ENCODE measurements around the gene ANGPTL1.

ANGPTL1 gene

DNA sequence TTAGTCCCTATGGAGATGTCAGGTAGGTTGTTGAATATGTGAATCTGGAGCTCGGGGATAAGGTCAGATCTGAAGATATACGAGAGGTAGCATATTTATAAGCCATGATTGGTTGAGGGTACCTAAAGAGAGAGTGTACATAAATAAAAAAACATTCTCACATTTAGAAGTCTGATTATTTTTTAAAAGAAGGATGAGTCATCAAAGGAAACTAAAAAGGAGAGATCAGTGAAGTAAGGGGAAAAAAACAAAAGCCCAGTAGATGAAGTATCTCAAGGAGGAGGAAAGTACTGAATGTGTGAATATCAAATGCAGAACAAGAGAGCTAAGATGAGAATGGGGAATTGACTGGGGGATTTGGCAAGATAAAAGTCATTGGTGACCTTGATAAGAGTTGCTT is 15.7 kb upstream of the ANGPTL1 start:
- Histone ChIP-seq H3K4me3 (ENCODE audit: low read length) (no peak overlapping the region), H3K9ac (ENCODE audit: low read length) (no peak overlapping the region), H3K4me1 (ENCODE audit: control insufficient read depth, insufficient read depth, low read length) (no peaks in the 10 kb centered on the region), H3K36me3 (ENCODE audit: control insufficient read depth, insufficient read depth, low read length) (no peaks in the 10 kb centered on the region), H3K27me3 (ENCODE audit: control insufficient read depth, insufficient read depth, low read length) (no peaks in the 10 kb centered on the region), H3K27ac (ENCODE audit: low read depth, low read length) (no peak overlapping the region)

DNA sequence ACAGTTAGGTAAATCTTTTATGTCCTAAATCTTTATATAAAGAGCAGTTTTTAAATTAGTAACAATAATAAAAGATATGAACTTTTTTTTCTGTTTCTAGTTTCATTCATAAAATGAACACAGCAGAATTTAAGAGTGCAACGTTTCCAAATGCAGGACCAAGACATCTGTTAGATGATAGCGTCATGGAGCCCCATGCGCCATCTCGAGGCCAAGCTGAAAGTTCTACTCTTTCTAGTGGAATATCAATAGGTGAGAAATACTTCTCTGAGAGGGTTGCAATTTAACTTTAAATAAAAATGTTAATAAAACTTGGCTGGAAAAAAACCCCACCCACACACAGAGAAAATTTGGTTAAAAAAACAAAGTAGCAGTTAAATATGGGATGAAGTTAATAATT is 15.0 kb upstream of the ANGPTL1 start:
- H3K4me3 ChIP-seq (ENCODE audit: low read length), result no peak overlapping the region
- H3K9ac ChIP-seq (ENCODE audit: low read length), result no peak overlapping the region
- no peaks in the 10 kb centered on the region for H3K27me3 ChIP-seq (ENCODE audit: control insufficient read depth, insufficient read depth, low read length)
- H3K4me1 ChIP-seq (ENCODE audit: control insufficient read depth, insufficient read depth, low read length), result no peaks in the 10 kb centered on the region
- H3K36me3 ChIP-seq (ENCODE audit: control insufficient read depth, insufficient read depth, low read length), result no peaks in the 10 kb centered on the region
- no peak overlapping the region for H3K27ac ChIP-seq (ENCODE audit: low read depth, low read length)

DNA sequence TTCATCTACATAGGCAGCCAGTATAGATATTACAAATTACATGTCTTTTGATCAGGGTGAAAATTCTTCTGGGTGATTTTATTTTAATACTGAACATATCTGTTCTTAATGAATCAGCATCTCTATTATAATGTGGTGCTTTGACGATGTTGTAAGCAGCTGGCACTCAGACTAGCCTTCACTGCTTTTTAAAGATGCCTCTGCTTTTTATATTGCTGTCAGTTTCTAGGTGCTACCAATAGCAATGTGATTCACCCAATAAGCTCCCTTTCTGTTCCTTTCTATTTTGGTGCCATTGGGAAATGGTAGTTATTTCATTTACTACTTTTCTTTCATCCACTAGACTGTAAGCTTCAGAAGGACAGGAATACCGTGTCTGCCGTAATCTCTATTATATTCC is 11.1 kb upstream of the ANGPTL1 start:
- no peak overlapping the region for H3K4me3 ChIP-seq (ENCODE audit: low read length)
- no peaks in the 10 kb centered on the region for H3K4me1 ChIP-seq (ENCODE audit: control insufficient read depth, insufficient read depth, low read length)
- H3K9ac ChIP-seq (ENCODE audit: low read length), result no peak overlapping the region
- no peaks in the 10 kb centered on the region for H3K27me3 ChIP-seq (ENCODE audit: control insufficient read depth, insufficient read depth, low read length)
- no peak overlapping the region for H3K27ac ChIP-seq (ENCODE audit: low read depth, low read length)
- H3K36me3 ChIP-seq (ENCODE audit: control insufficient read depth, insufficient read depth, low read length), result no peaks in the 10 kb centered on the region

DNA sequence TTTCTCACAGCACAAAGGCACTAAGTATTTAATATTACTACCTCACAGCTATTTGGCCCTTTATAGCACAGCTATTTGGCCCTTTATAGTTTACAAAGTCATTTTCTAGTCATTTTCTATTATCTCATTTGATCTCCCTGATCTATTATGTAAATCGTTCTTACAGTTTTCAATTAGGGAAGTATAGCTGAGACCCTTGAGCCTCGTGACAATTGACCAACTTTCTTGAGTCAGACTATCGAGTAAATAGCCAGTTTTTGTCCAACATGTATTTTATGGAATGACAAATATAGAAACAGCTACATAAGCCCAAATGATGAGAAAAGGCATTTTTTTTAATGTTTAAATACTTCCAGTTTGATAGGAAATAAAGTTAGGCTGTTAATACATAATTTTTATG is 7.0 kb upstream of the ANGPTL1 start:
- no peak overlapping the region for H3K9ac ChIP-seq (ENCODE audit: low read length)
- no peaks in the 10 kb centered on the region for H3K4me1 ChIP-seq (ENCODE audit: control insufficient read depth, insufficient read depth, low read length)
- no peaks in the 10 kb centered on the region for H3K36me3 ChIP-seq (ENCODE audit: control insufficient read depth, insufficient read depth, low read length)
- no peak overlapping the region for H3K4me3 ChIP-seq (ENCODE audit: low read length)
- no peak overlapping the region for H3K27ac ChIP-seq (ENCODE audit: low read depth, low read length)
- H3K27me3 ChIP-seq (ENCODE audit: control insufficient read depth, insufficient read depth, low read length), result no peaks in the 10 kb centered on the region

GRCh38 chr1:178875936-178876335 is 5.1 kb upstream of the ANGPTL1 start:
- H3K9ac ChIP-seq (ENCODE audit: low read length), result no peak overlapping the region
- H3K36me3 ChIP-seq (ENCODE audit: control insufficient read depth, insufficient read depth, low read length), result no peaks in the 10 kb centered on the region
- H3K27ac ChIP-seq (ENCODE audit: low read depth, low read length), result no peak overlapping the region
- H3K4me1 ChIP-seq (ENCODE audit: control insufficient read depth, insufficient read depth, low read length), result peaks cover 7% of the 10 kb centered on the region
- no peak overlapping the region for H3K4me3 ChIP-seq (ENCODE audit: low read length)
- no peaks in the 10 kb centered on the region for H3K27me3 ChIP-seq (ENCODE audit: control insufficient read depth, insufficient read depth, low read length)

DNA sequence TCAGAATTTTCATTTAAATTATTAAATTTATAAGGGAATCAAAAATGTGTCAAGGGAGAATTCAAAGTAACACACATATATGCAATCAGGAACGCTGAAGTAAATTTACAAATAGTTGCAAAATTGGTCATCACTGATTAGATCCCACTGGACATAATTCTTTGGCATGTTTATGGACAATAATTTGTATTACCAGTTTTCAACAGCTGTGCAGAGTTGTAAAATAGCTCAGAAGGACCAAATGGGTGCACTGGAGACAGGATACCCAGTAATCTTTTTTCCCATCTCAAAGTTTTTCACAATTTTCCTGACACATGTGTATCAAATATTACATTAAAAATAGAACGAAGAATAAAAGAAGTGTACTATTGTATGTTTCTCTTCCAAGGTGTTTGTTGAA is 4.1 kb upstream of the ANGPTL1 start:
- no peak overlapping the region for H3K27ac ChIP-seq (ENCODE audit: low read depth, low read length)
- H3K9ac ChIP-seq (ENCODE audit: low read length), result no peak overlapping the region
- no peak overlapping the region for H3K4me3 ChIP-seq (ENCODE audit: low read length)
- H3K27me3 ChIP-seq (ENCODE audit: control insufficient read depth, insufficient read depth, low read length), result no peaks in the 10 kb centered on the region
- no peaks in the 10 kb centered on the region for H3K36me3 ChIP-seq (ENCODE audit: control insufficient read depth, insufficient read depth, low read length)
- peaks cover 7% of the 10 kb centered on the region for H3K4me1 ChIP-seq (ENCODE audit: control insufficient read depth, insufficient read depth, low read length)

DNA sequence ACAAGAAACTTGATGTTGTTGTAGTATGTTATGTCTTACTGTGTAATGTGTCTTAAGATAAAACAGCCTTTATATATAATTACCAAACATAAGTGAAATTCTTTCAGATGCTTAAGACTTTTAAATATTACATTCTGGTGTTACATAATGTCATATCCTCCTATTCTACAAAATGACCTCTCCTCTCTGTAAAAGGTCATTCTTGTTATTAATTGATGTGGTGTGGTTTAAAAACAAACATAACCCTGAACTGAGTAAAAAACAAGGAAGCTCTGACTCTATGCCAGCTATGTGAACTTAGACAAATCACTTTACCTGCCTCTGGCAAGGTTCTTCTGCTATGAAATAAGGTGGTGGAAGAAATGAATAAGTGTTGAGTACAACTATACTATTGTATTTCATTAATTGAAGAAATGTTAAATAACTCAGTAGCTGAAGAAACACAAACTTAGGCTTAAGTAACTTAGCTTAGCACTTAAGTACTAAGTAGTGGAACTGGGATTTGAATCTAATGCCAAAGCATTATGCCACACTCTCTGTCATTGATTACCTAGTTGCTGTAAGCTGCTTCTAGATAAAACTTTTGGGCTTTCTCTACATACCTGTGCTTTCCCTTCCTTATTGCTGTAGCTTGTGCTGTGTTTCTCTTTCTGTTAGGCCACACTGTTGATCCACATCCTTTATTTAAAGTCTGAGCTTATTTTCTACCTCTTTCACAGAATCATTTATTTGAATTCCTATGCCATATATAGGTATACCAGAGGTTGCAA is 859 bp upstream of the ANGPTL1 start:
- H3K9ac ChIP-seq (ENCODE audit: low read length), result no peak overlapping the region
- H3K27ac ChIP-seq (ENCODE audit: low read depth, low read length), result peak overlapping the region; percentile 83
- no peak overlapping the region for H3K4me3 ChIP-seq (ENCODE audit: low read length)
- peaks cover 11% of the 10 kb centered on the region for H3K4me1 ChIP-seq (ENCODE audit: control insufficient read depth, insufficient read depth, low read length)
- no peaks in the 10 kb centered on the region for H3K36me3 ChIP-seq (ENCODE audit: control insufficient read depth, insufficient read depth, low read length)
- no peaks in the 10 kb centered on the region for H3K27me3 ChIP-seq (ENCODE audit: control insufficient read depth, insufficient read depth, low read length)

- Histone ChIP-seq H3K4me1 (ENCODE audit: control insufficient read depth, insufficient read depth, low read length) (peaks cover 11% of the 10 kb centered on the region), H3K4me3 (ENCODE audit: low read length) (peak overlapping the region; percentile 65), H3K36me3 (ENCODE audit: control insufficient read depth, insufficient read depth, low read length) (peaks cover 2% of the 10 kb centered on the region), H3K27ac (ENCODE audit: low read depth, low read length) (peak overlapping the region; percentile 83), H3K9ac (ENCODE audit: low read length) (no peak overlapping the region), H3K27me3 (ENCODE audit: control insufficient read depth, insufficient read depth, low read length) (no peaks in the 10 kb centered on the region)
Measured at GRCh38 chr1:178870221-178870620, 656 bp downstream of the ANGPTL1 start.

DNA sequence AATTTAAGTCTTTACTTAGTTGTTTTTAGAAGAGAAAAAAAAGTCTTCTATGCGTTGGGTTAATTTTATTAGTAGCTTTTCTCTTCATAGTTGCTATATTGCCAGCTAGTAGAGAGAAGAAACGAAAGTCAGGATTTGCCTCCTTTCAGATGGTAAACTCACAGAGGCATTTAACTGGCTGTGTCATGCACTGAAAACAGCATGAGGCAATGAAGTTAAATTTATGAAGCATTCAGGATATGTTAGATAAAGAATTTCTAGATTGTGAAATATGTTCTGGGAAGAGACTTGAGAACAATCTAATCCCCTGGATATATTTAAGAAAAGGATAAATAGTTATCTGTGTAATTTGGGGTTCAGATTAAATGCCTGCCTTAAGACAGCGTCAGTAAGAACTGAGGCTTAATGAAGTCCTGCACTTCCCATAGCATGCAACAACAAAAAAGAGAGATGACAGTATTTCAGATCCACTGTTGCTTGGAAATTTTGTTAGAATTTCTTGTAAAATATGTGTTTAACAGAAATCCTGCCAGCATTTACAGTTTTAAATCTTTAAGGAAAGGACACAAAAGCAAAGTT is 1.7 kb downstream of the ANGPTL1 start:
- peaks cover 11% of the 10 kb centered on the region for H3K4me1 ChIP-seq (ENCODE audit: control insufficient read depth, insufficient read depth, low read length)
- H3K36me3 ChIP-seq (ENCODE audit: control insufficient read depth, insufficient read depth, low read length), result peaks cover 3% of the 10 kb centered on the region
- peak overlapping the region; percentile 83 for H3K27ac ChIP-seq (ENCODE audit: low read depth, low read length)
- H3K9ac ChIP-seq (ENCODE audit: low read length), result no peak overlapping the region
- H3K4me3 ChIP-seq (ENCODE audit: low read length), result peak overlapping the region; percentile 65
- H3K27me3 ChIP-seq (ENCODE audit: control insufficient read depth, insufficient read depth, low read length), result no peaks in the 10 kb centered on the region

- Histone ChIP-seq H3K27ac (ENCODE audit: low read depth, low read length) (peak overlapping the region; percentile 83), H3K4me1 (ENCODE audit: control insufficient read depth, insufficient read depth, low read length) (peaks cover 11% of the 10 kb centered on the region), H3K4me3 (ENCODE audit: low read length) (peak overlapping the region; percentile 65), H3K9ac (ENCODE audit: low read length) (no peak overlapping the region), H3K36me3 (ENCODE audit: control insufficient read depth, insufficient read depth, low read length) (peaks cover 3% of the 10 kb centered on the region), H3K27me3 (ENCODE audit: control insufficient read depth, insufficient read depth, low read length) (no peaks in the 10 kb centered on the region)
Measured at GRCh38 chr1:178868706-178869105, 2.2 kb downstream of the ANGPTL1 start.

GRCh38 chr1:178867670-178868069 is 3.2 kb downstream of the ANGPTL1 start:
- peaks cover 15% of the 10 kb centered on the region for H3K4me1 ChIP-seq (ENCODE audit: control insufficient read depth, insufficient read depth, low read length)
- peak overlapping the region; percentile 83 for H3K27ac ChIP-seq (ENCODE audit: low read depth, low read length)
- peak overlapping the region; percentile 42 for H3K4me3 ChIP-seq (ENCODE audit: low read length)
- H3K36me3 ChIP-seq (ENCODE audit: control insufficient read depth, insufficient read depth, low read length), result peaks cover 3% of the 10 kb centered on the region
- H3K27me3 ChIP-seq (ENCODE audit: control insufficient read depth, insufficient read depth, low read length), result no peaks in the 10 kb centered on the region
- no peak overlapping the region for H3K9ac ChIP-seq (ENCODE audit: low read length)

DNA sequence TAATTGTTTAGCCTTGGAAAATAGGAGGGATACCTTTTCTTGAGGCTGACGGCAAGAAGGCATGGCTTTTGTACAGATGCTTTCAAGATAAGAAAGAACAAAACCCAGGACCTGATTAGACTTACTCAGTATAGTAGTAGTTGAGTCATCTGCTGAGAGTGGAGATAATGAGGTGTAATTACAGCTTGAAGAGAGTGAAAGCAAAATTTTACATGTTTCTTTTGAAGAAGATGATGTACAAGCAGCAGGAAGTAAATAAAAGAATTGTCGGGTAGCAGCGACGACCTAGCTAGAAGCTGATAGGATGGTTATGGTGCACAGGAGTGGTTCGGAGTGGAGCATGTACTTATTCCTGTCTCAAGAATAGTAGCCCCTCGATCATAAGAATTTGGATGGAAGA is 6.6 kb downstream of the ANGPTL1 start:
- Histone ChIP-seq H3K4me1 (ENCODE audit: control insufficient read depth, insufficient read depth, low read length) (peaks cover 10% of the 10 kb centered on the region), H3K36me3 (ENCODE audit: control insufficient read depth, insufficient read depth, low read length) (peaks cover 3% of the 10 kb centered on the region), H3K4me3 (ENCODE audit: low read length) (no peak overlapping the region), H3K27me3 (ENCODE audit: control insufficient read depth, insufficient read depth, low read length) (no peaks in the 10 kb centered on the region), H3K27ac (ENCODE audit: low read depth, low read length) (no peak overlapping the region), H3K9ac (ENCODE audit: low read length) (no peak overlapping the region)

GRCh38 chr1:178862864-178863263 is 8.0 kb downstream of the ANGPTL1 start:
- Histone ChIP-seq H3K4me1 (ENCODE audit: control insufficient read depth, insufficient read depth, low read length) (peaks cover 10% of the 10 kb centered on the region), H3K4me3 (ENCODE audit: low read length) (no peak overlapping the region), H3K27ac (ENCODE audit: low read depth, low read length) (peak overlapping the region; percentile 23), H3K36me3 (ENCODE audit: control insufficient read depth, insufficient read depth, low read length) (peaks cover 3% of the 10 kb centered on the region), H3K27me3 (ENCODE audit: control insufficient read depth, insufficient read depth, low read length) (no peaks in the 10 kb centered on the region), H3K9ac (ENCODE audit: low read length) (no peak overlapping the region)

All from rectal smooth muscle tissue (tissue), 1 donor.